ENCODE data around the gene NPIPA3. TPM values are rescaled to one million over a fixed set of nuclear protein-coding genes. Genes with fewer than 3 reads are reported as not detected.

NPIPA3 gene
- total and polyA plus RNA-seq, 2 experiments from 2014 or later = 2.2 TPM; not detected in 1

Other genes with a start within 250 kb of the NPIPA3 start
- 22.4 TPM in 2 replicates for gene PARN, start 73.2 kb upstream of the NPIPA3 start, total RNA-seq
- 36.3 and 42.0 TPM in 2 replicates for gene PARN, start 73.2 kb upstream of the NPIPA3 start, polyA plus RNA-seq
- gene BFAR, start 70.5 kb upstream of the NPIPA3 start, total RNA-seq = 34.4 and 38.4 TPM in 2 replicates
- 34.6 and 37.4 TPM in 2 replicates for gene BFAR, start 70.5 kb upstream of the NPIPA3 start, polyA plus RNA-seq
- 0.18 TPM in 1 of 2 replicates, not detected in the other for gene PLA2G10, start 9.1 kb upstream of the NPIPA3 start, total RNA-seq
- gene PLA2G10, start 9.1 kb upstream of the NPIPA3 start, polyA plus RNA-seq = 1.1 TPM in 1 of 2 replicates, not detected in the other
- gene NPIPA2, start 39.1 kb downstream of the NPIPA3 start, total RNA-seq = 1.3 and 2.1 TPM in 2 replicates
- gene NPIPA2, start 39.1 kb downstream of the NPIPA3 start, polyA plus RNA-seq = 2.4 and 4.0 TPM in 2 replicates
- 79.3 and 87.2 TPM in 2 replicates for gene NOMO1, start 130.3 kb downstream of the NPIPA3 start, total RNA-seq
- gene NOMO1, start 130.3 kb downstream of the NPIPA3 start, polyA plus RNA-seq = 93.0 and 119 TPM in 2 replicates
- gene NPIPA1, start 234.0 kb downstream of the NPIPA3 start, total RNA-seq = 34.5 and 60.9 TPM in 2 replicates
- gene NPIPA1, start 234.0 kb downstream of the NPIPA3 start, polyA plus RNA-seq = 40.3 and 47.7 TPM in 2 replicates

Measured in cardiac muscle cell (in vitro differentiated cells and primary cell).